ENCODE measurements around the gene MYRF.

GRCh38 chr11:61802605-61803004 lies 50.2 kb downstream of the MYRF start:
- TF ChIP-seq EZH2phosphoT487 (IDR thresholded peaks at IDR 0.05; ENCODE audit: borderline replicate concordance, low read length) (no peak), CTCF (IDR thresholded peaks at IDR 0.05; ENCODE audit: low read depth, low read length, poor library complexity, severe bottlenecking) (no peak)
